HT-29 (cell line): ENCODE data around the gene FPR1. TPM values are rescaled to one million over a fixed set of nuclear protein-coding genes. Genes with fewer than 3 reads are reported as not detected.
"Not testable (repeated sequence)": the region's sequence is repeated elsewhere in the genome, so short reads cannot be mapped to it uniquely, and the experiment has no call there.

Source experiments
- DNase-seq: peaks from one replicate; pipeline ENCODE4 v3.0.0-alpha.2; 2015; ENCODE audit warnings: low spot score
- total RNA-seq: library from RNA; depleted of rRNA; stranded (reverse); fragments of >200 nt; shearing (Covaris generic); gene quantifications from 2 replicates; pipeline ENCODE4 v1.2.3, GENCODE V29; 2014

Gene FPR1
- total RNA-seq, 1 experiment from 2014 or later, result not detected

DNA sequence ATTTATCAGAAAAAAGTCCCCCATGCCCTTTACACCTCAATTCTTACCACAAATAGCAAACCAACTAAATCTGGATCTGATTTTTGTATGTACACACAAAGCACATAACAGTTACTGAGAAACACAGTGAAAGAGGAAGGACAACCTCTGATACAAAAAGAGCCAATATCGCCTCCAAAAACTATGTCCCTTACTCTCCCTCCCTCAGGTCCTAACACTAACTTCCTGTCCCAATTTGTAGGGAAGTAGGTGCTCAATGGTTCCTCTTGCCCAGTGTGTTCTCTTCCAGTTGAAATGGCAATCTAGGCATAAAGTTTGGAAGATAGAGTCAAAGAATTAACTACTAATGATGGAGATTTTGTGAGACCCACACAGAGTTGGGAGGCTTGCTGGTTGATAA is 27.5 kb upstream of the FPR1 start:
- no peak for DNase-seq

DNA sequence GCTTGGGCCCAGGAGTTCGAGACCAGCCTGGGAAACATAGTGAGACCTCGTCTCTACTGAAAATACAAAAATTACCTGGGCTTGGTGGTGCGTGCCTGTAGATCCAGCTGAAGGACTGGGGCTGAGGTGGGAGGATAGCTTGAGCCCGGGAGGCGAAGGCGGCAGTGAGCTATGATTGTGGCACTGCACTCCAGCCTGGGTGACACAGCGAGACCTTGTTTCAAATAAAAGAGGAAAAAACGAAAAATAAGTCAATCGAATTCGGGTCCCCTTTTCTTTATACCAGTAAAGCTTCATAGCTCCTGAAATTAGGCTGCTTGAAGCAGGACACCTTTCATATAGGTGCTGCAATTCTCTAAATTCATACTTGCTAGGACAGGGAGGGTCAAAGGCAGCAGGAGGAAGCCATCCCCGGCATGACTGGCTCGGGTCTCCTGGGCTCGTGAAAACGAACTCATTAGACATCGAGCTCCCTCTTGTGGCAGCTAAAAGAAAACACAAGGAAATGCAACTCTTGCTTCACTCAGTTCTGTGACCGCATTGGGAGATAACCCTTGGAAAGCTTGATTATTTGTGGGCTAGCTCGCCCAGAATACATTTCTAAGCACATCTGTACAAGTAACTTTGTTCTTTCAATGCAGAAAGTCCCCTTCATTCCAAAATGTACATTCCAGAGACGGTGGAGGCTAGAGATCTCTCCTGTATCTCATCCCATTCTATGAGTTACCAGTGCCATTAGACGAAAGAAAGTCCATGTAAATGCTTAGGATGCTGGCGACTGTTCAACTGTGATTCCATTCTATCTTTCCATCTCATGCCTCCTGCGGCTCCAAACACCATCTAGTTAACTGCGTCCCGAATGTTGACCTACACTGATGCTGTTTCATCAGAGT is 26.1 kb upstream of the FPR1 start:
- peak; percentile 89 for DNase-seq

GRCh38 chr19:51776561-51776960 is 24.9 kb upstream of the FPR1 start:
- not testable (repeated sequence) for DNase-seq

GRCh38 chr19:51772977-51773376 is 21.3 kb upstream of the FPR1 start:
- DNase-seq, result no peak

- no peak for DNase-seq
Measured at GRCh38 chr19:51771376-51772130, 19.9 kb upstream of the FPR1 start.

GRCh38 chr19:51766461-51766860 is 14.8 kb upstream of the FPR1 start:
- DNase-seq, result no peak

DNA sequence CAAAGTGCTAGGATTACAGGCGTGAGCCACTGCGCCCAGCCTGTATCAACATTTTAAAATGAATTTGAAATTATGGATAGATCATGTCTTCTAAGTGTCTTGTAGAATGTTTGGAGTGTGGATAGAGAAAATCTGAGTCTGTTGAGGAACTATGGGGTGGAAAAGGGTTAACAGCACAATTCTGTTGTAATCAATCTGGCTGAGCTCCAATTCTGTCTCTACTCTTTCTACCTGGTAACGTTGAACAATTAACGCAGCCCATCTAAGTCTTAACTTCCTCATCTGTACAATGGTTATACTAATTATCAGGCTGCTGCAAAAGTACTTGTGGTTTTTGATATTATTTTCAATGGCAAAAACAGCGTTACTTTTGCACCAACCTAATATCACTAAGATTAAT is 13.4 kb upstream of the FPR1 start:
- DNase-seq, result no peak

DNA sequence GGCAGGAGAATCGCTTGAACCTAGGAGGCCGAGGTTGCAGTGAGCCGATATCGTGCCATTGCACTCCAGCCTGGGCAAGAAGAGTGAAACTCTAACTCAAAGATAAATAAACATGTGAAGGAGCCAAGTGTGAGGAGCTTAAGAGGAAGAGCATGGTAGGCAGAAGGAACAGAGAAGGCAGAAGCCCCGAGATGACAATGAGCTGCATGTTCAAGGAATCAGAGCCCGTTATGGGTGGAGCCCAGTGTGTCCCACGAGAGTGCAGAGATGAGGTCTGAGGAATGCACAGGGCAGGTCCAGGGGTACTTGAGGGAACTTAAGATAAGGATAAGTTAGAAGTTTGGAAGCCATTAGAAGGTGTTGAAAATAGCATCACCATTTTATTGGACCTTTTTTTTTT is 10.0 kb upstream of the FPR1 start:
- no peak for DNase-seq

GRCh38 chr19:51760697-51761356 is 9.1 kb upstream of the FPR1 start, which contains the start of gene FPR2:
FPR2 (plus strand) TSS chr19:51761180; CDS start chr19:51768659, 7,479 bp downstream.
- DNase-seq, result no peak

GRCh38 chr19:51755571-51755970 is 3.9 kb upstream of the FPR1 start:
- no peak for DNase-seq

DNA sequence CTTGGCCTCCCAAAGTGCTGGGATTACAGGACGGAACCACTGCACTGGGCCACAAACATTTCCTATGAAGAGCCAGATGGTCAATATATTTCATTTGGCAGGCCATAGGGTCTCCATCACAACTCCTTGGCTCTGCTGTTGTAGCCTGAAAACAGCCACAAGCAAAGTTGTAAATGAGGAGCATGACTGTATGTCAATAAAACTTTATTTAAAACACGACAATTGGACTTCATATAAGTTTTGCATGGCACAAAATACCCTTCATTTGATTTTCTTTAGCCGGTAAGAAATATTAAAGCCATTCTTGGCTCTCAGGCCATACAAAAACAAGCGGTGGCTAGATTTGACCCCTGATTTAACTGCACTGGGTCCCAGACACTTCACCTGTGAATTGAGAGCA is 3.1 kb upstream of the FPR1 start:
- no peak for DNase-seq

DNA sequence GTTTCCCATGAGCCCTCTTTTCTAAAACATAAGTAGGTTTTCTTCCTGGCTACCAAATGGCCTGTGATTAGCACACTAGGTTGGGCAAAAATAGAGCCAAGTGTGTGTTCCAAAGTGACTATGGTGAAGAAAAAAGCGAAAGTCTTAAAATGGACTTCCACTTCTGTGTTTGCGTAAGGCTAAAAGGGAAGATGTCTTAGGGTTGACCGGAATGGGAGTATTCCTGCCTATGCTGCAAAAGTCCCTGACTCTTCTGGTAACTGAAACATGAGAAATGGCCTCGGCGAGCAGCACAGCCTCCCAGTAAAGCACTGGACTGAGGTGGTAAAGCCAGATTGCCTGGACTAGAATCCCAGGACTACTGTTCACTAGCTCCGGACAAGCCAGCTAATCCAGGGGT is 2.4 kb upstream of the FPR1 start:
- DNase-seq, result no peak

DNA sequence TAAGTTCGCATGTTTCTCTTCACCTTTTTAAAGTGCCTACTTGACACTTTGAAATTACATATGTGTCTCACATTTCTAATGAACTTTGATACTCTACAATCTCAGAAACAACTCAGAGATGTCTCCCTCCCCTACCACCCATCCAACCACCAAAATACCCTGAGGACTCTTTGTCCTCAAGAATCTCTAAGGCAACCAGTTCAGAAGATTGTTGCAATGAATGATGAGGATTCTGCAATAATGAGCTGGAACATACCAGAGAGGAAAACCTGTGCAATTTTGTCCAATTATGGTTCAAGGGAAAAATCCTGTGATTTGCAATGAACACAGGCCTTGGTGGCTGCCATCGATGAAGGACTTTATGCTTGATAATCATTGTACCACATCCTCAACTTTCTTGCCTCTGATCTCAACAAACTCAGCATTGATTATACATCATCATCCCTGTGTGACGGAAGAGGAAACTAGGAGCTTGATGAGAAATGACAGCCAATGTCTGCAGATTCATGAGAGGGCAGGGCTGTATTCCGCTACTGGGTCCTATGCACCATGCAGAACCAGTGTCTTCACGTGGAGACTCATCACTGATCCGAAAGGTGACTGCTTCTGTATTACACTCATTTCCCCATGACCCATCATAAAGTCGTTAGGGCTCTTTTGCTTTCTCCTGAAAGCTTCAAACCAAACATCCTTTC is 1.1 kb downstream of the FPR1 start:
- no peak for DNase-seq

DNA sequence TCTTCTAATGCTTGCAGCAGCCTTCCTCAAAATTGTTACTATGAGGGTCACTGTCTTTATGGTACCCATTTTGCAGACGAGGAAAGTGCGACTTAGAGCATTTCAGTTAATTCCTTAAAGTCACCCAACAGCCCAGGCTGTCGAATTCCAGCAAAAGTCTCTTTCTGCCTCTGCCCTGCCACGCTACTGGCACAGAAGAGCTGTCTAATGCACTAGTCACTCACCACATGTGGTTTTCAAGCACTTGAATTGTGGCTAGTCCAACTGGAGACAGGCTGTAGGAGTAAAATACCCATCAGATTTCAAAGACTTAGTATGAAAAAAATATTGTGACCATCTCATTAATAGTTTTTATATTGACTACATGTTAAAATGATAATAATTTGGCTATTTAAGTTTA is 1.7 kb downstream of the FPR1 start:
- DNase-seq, result no peak

- DNase-seq, result no peak
Measured at GRCh38 chr19:51746731-51747130, 4.9 kb downstream of the FPR1 start.

DNA sequence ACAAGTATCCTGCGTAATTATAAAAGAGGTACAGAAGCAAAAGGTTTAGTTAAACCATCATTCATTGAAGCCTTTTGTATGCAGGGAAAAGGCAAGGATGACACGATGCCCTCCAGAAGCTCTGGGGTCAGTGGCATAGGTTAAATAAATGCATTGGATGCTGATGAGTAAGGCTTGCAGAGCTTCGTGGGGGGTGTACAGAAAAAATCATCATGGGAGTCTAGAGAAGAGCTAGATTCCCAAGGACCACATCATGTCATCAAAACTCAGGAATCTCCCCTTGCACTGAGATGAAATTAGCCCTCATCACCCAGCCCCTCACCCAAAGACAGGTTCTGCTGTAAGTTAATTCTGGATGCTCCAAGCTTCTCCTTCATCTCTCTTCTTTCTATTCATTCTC is 8.3 kb downstream of the FPR1 start:
- no peak for DNase-seq

DNA sequence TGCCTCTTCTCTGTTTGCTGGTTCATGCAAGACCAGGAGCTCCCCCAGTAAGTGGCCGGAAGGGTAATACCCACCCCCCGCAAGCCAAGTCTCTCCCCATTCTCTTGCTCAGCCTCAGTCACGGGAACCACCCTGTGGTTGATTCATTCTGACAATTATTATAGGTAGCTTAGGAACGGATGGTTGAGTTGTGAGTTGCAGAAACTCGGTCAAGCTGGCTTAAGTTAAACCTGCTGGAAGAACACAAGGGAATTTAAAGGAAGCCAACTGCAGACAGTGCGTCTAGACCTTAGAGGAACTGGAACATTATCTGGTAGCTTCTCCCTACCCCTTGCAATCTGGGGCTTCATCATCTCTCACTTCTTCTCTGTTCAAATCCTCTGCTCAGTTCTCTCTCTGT is 8.9 kb downstream of the FPR1 start:
- DNase-seq, result no peak

- DNase-seq, result no peak
Measured at GRCh38 chr19:51740356-51740755, 11.3 kb downstream of the FPR1 start.

GRCh38 chr19:51739466-51740213 is 12.0 kb downstream of the FPR1 start:
- no peak for DNase-seq

DNA sequence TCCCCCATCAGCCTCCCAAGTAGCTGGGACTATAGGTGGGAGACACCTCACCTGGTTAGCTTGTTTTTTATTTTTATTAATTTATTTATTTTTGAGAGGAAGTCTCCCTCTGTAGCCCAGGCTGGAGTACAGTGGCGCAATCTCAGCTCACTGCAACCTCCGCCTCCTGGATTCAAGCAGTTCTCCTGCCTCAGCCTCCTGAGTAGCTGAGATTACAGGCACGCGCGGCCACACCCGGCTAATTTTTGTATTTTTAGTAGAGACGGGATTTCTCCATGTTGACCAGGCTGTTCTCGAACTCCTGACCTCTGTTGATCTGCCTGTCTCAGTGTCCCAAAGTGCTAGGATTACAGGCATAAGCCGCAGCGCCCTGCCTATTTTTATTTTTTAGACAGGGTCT is 13.2 kb downstream of the FPR1 start:
- not testable (repeated sequence) for DNase-seq

DNA sequence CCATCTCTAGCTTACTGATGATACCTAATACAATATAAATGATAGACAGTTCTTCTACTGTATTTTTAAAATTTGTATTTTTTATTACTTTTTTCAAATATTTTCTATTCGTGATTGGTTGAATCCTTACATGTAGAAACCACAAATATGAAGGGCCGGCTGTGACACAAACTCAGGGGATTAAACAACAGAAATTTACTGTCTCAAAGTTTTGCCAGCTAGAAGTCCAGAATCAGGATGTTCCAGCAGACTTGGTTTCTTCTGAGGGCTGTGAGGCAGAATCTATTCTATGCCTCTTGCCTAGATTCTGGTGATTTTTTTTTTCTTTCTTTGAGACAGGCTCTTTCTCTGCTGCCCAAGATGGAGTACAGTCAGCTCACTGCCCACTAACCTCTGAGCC is 13.8 kb downstream of the FPR1 start:
- DNase-seq, result no peak
